H1 (cell line): ENCODE data around the gene PREX1.
"Not testable (repeated sequence)": the region's sequence is repeated elsewhere in the genome, so short reads cannot be mapped to it uniquely, and the experiment has no call there.

Experiments
- EGR1 ChIP-seq: IDR thresholded peaks from 2 replicates; pipeline ENCODE4 v1.6.1; 2011; ENCODE audit warnings: low read depth, low read length, borderline replicate concordance
- POLR2A ChIP-seq, 2 experiments: IDR thresholded peaks; 1 replicate in 1 of 2; 2 replicates in 1 of 2; pipeline ENCODE4 v1.6.1; 2011; ENCODE audit warnings: low read depth in 2 of 2, low read length in 2 of 2, mild to moderate bottlenecking in 2 of 2; ENCODE audit errors: control extremely low read depth in 1 of 2
- TF ChIP-seq, protein P1 (sequence below), 3 experiments: IDR thresholded peaks; 1 replicate in 2 of 3; 2 replicates in 1 of 3; pipeline versions ENCODE4 v1.5.1 to v1.6.1; 2011; ENCODE audit warnings: low read length in 3 of 3, mild to moderate bottlenecking in 3 of 3, inconsistent platforms in 2 of 3, low read depth in 1 of 3, moderate library complexity in 1 of 3; ENCODE audit not compliant: insufficient read depth in 1 of 3; ENCODE audit errors: control extremely low read depth in 1 of 3
- TF ChIP-seq, protein P2 (sequence below): IDR thresholded peaks from 2 replicates; pipeline ENCODE4 v1.6.1; 2011; ENCODE audit warnings: low read length, improper control_type of control experiment
- TF ChIP-seq, protein P3 (sequence below): IDR thresholded peaks from 2 replicates; pipeline ENCODE4 v1.6.1; 2012; ENCODE audit warnings: inconsistent platforms

DNA sequence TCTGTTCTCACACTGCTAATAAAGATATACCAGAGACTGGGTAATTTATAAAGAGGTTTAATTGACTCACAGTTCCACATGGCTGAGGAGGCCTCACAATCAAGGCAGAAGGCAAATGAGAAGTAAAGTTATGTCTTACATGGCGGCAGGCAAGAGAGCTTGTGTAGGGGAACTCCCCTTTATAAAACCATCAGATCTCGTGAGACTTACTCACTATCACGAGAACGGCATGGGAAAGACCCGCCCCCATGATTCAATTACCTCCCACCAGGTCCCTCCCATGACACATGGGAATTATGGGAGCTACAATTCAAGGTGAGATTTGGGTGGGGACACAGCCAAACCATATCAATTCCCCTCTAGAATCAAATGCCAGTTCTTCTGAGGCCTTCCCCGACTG, 71.0 kb downstream of the PREX1 start:
- TF ChIP-seq, protein P1, sequence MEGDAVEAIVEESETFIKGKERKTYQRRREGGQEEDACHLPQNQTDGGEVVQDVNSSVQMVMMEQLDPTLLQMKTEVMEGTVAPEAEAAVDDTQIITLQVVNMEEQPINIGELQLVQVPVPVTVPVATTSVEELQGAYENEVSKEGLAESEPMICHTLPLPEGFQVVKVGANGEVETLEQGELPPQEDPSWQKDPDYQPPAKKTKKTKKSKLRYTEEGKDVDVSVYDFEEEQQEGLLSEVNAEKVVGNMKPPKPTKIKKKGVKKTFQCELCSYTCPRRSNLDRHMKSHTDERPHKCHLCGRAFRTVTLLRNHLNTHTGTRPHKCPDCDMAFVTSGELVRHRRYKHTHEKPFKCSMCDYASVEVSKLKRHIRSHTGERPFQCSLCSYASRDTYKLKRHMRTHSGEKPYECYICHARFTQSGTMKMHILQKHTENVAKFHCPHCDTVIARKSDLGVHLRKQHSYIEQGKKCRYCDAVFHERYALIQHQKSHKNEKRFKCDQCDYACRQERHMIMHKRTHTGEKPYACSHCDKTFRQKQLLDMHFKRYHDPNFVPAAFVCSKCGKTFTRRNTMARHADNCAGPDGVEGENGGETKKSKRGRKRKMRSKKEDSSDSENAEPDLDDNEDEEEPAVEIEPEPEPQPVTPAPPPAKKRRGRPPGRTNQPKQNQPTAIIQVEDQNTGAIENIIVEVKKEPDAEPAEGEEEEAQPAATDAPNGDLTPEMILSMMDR (IDR thresholded peaks at IDR 0.05; ENCODE audit: control extremely low read depth in 1 of 3, insufficient read depth in 1 of 3, low read depth in 1 of 3, low read length in 3 of 3): not testable (repeated sequence)
- TF ChIP-seq, protein P2, sequence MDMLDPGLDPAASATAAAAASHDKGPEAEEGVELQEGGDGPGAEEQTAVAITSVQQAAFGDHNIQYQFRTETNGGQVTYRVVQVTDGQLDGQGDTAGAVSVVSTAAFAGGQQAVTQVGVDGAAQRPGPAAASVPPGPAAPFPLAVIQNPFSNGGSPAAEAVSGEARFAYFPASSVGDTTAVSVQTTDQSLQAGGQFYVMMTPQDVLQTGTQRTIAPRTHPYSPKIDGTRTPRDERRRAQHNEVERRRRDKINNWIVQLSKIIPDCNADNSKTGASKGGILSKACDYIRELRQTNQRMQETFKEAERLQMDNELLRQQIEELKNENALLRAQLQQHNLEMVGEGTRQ: not testable (repeated sequence)
- not testable (repeated sequence) for TF ChIP-seq EGR1; POLR2A (IDR thresholded peaks at IDR 0.05; ENCODE audit: control extremely low read depth in 1 of 2, low read depth in 2 of 2, low read length in 2 of 2)
- TF ChIP-seq, protein P3, sequence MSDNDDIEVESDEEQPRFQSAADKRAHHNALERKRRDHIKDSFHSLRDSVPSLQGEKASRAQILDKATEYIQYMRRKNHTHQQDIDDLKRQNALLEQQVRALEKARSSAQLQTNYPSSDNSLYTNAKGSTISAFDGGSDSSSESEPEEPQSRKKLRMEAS: not testable (repeated sequence)
